IMR-90 (cell line): Measurements from ENCODE around the gene FNDC3B. TPM values are rescaled to one million over a fixed set of nuclear protein-coding genes. Genes with fewer than 3 reads are reported as not detected.

Source experiments
- ATAC-seq: fragments of 200-7000 bp; cut with Tn5 transposase; 2 replicates; pipeline ENCODE4 v1.9.1; 2020; ENCODE audit warnings: low read depth, mild to moderate bottlenecking, moderate library complexity
- BruUV-seq: library from RNA; stranded (reverse); fragments of 400-500 nt; replicated peaks from 2 replicates; lab custom pipeline; 2021; lab: Mats Ljungman, UMichigan
- CTCF ChIA-PET: fragments of 300-600 bp; formaldehyde crosslinking; extraction: SDS; loops from one replicate; lab custom pipeline; 2021; ENCODE audit warnings: antibody characterized with exemption; lab: Yijun Ruan, JAX
- POLR2A ChIA-PET: fragments of 300-600 bp; sonication (Branson Sonifier 250); formaldehyde crosslinking; loops from one replicate; lab custom pipeline; 2022; ENCODE audit warnings: antibody characterized with exemption; ENCODE audit not compliant: unreplicated experiment; lab: Charles Lee
- DNase-seq: peaks from one replicate; pipeline ENCODE4 v3.0.0; 2013
- H2AFZ ChIP-seq: replicated peaks from 2 replicates; pipeline ENCODE3; 2013; ENCODE audit warnings: low read length, mild to moderate bottlenecking; ENCODE audit not compliant: poor library complexity
- H2AK5ac ChIP-seq: 2 replicates; pipeline ENCODE4 v1.6.1; 2013; ENCODE audit warnings: low read depth, low read length, inconsistent platforms
- H2AK9ac ChIP-seq: replicated peaks from 2 replicates; pipeline ENCODE3; 2013; ENCODE audit warnings: mild to moderate bottlenecking, low read depth, low read length, moderate library complexity; ENCODE audit not compliant: poor library complexity
- H2BK120ac ChIP-seq: 2 replicates; pipeline ENCODE4 v1.6.1; 2013; ENCODE audit warnings: low read depth, low read length, inconsistent platforms
- H2BK15ac ChIP-seq: 3 replicates; pipeline ENCODE4 v1.6.1; 2013; ENCODE audit warnings: low read depth, low read length, inconsistent platforms
- H2BK20ac ChIP-seq: 2 replicates; pipeline ENCODE4 v1.6.1; 2013; ENCODE audit warnings: low read depth, mild to moderate bottlenecking, inconsistent platforms, low read length, moderate library complexity
- H2BK5ac ChIP-seq: 2 replicates; pipeline ENCODE4 v1.6.1; 2013; ENCODE audit warnings: mild to moderate bottlenecking, low read depth, low read length, inconsistent platforms; ENCODE audit not compliant: poor library complexity, severe bottlenecking
- H3K14ac ChIP-seq: replicated peaks from 2 replicates; pipeline ENCODE4 v1.6.1; 2013; ENCODE audit warnings: low read depth, low read length, inconsistent platforms
- H3K18ac ChIP-seq: 2 replicates; pipeline ENCODE4 v1.6.1; 2013; ENCODE audit warnings: low read depth, low read length, control low read depth
- H3K23ac ChIP-seq: 2 replicates; pipeline ENCODE4 v1.6.1; 2013; ENCODE audit warnings: low read depth, low read length, inconsistent platforms
- H3K27ac ChIP-seq: 2 replicates; pipeline ENCODE4 v1.5.1; 2013; ENCODE audit warnings: mild to moderate bottlenecking, control low read depth, low read length; ENCODE audit not compliant: insufficient read depth
- H3K27me3 ChIP-seq: 2 replicates; pipeline ENCODE4 v1.6.1; 2013; ENCODE audit warnings: low read length; ENCODE audit not compliant: control insufficient read depth, insufficient read depth
- H3K36me3 ChIP-seq: 2 replicates; pipeline ENCODE4 v1.6.1; 2013; ENCODE audit warnings: low read length, mixed read lengths; ENCODE audit not compliant: control insufficient read depth, insufficient read depth
- H3K4ac ChIP-seq: 2 replicates; pipeline ENCODE4 v1.6.1; 2013; ENCODE audit warnings: low read depth, low read length, inconsistent platforms
- H3K4me1 ChIP-seq: 2 replicates; pipeline ENCODE4 v1.6.1; 2013; ENCODE audit warnings: low read length, mixed read lengths; ENCODE audit not compliant: control insufficient read depth, insufficient read depth
- H3K4me2 ChIP-seq: 2 replicates; pipeline ENCODE4 v1.6.1; 2013; ENCODE audit warnings: low read depth, mild to moderate bottlenecking, control low read depth, low read length, moderate library complexity
- H3K4me3 ChIP-seq: 2 replicates; pipeline ENCODE4 v1.5.1; 2013; ENCODE audit warnings: low read depth, mild to moderate bottlenecking, control low read depth, low read length, moderate library complexity; ENCODE audit not compliant: insufficient read depth
- H3K56ac ChIP-seq: 2 replicates; pipeline ENCODE4 v1.6.1; 2013; ENCODE audit warnings: low read length, inconsistent platforms; ENCODE audit not compliant: insufficient read depth; ENCODE audit errors: extremely low read depth
- H3K79me1 ChIP-seq, 2 experiments: 2 replicates each; pipeline ENCODE4 v1.6.1; 2013; ENCODE audit warnings: low read length in 2 of 2, inconsistent platforms in 1 of 2, low read depth in 1 of 2
- H3K9ac ChIP-seq: 2 replicates; pipeline ENCODE4 v1.6.1; 2013; ENCODE audit warnings: low read depth, low read length, control low read depth
- H3K9me1 ChIP-seq: 2 replicates; pipeline ENCODE4 v1.6.1; 2013; ENCODE audit warnings: low read length, inconsistent platforms; ENCODE audit not compliant: insufficient read depth
- H3K9me3 ChIP-seq: 2 replicates; pipeline ENCODE4 v1.6.1; 2013; ENCODE audit warnings: low read length; ENCODE audit not compliant: control insufficient read depth, insufficient read depth
- H4K20me1 ChIP-seq: 2 replicates; pipeline ENCODE4 v1.6.1; 2013; ENCODE audit warnings: low read length, inconsistent platforms; ENCODE audit not compliant: insufficient read depth
- H4K5ac ChIP-seq: 2 replicates; pipeline ENCODE4 v1.6.1; 2013; ENCODE audit warnings: mild to moderate bottlenecking, low read depth, low read length, control low read depth
- H4K8ac ChIP-seq, 2 experiments: 2 replicates each; pipeline ENCODE4 v1.6.1; 2013; ENCODE audit warnings: low read depth in 2 of 2, low read length in 2 of 2, control low read depth in 1 of 2, inconsistent platforms in 1 of 2
- H4K91ac ChIP-seq: 2 replicates; pipeline ENCODE4 v1.6.1; 2013; ENCODE audit warnings: low read depth, low read length, inconsistent platforms; ENCODE audit not compliant: insufficient read depth
- BHLHE40 ChIP-seq: fragments of 150-350 bp; IDR thresholded peaks from 2 replicates; pipeline ENCODE4 v1.6.1; 2016; ENCODE audit warnings: mild to moderate bottlenecking, low read depth, low read length
- CHD1 ChIP-seq: IDR thresholded peaks from 2 replicates; pipeline ENCODE4 v1.6.1; 2012; ENCODE audit warnings: low read depth, low read length, improper control_type of control experiment
- RAD21 ChIP-seq: IDR thresholded peaks from 2 replicates; pipeline ENCODE4 v1.6.1; 2012; ENCODE audit warnings: low read length, improper control_type of control experiment
- RCOR1 ChIP-seq: IDR thresholded peaks from 2 replicates; pipeline ENCODE4 v1.6.1; 2012; ENCODE audit warnings: mild to moderate bottlenecking, low read length, improper control_type of control experiment; ENCODE audit not compliant: insufficient replicate concordance
- RFX5 ChIP-seq: IDR thresholded peaks from 2 replicates; pipeline ENCODE4 v1.8.0; 2012; ENCODE audit warnings: low read depth, mild to moderate bottlenecking, low read length, moderate library complexity
- SMC3 ChIP-seq: fragments of 150-350 bp; IDR thresholded peaks from 2 replicates; pipeline ENCODE4 v1.6.1; 2016; ENCODE audit warnings: low read depth, mild to moderate bottlenecking, antibody characterized with exemption, low read length, moderate library complexity
- WGBS, 2 experiments: methylation state at CpG; one replicate each; pipeline versions ENCODE4 v1.1.5 to v1.1.7; 2013; ENCODE audit warnings: missing lambda C conversion rate in 2 of 2; ENCODE audit not compliant: insufficient read length in 1 of 2; ENCODE audit errors: extremely low coverage in 2 of 2; 5-methylcytosine and 5-hydroxymethylcytosine counted together
- dilution Hi-C: fragments of 300-500 bp; cut with HindIII; formaldehyde crosslinking; loops from one replicate; pipeline ENCODE4 v1.14.3; 2018; ENCODE audit warnings: low sequenced_read_pairs; ENCODE audit not compliant: unreplicated experiment
- in situ Hi-C: fragments of 300-500 bp; cut with MboI; formaldehyde crosslinking; loops from 3 replicates; pipeline ENCODE4 v1.14.3; 2019; ENCODE audit warnings: low sequenced_read_pairs, inconsistent platforms, mixed read lengths
- intact Hi-C: fragments of 100-400 bp; cut with micrococcal nuclease; formaldehyde crosslinking; loops from 2 replicates; pipeline ENCODE4 v1.10.0; 2022
- polyA plus RNA-seq, 3 experiments: library from polyadenylated mRNA; depleted of rRNA; stranded (reverse); fragments of >200 nt; gene quantifications; 2 replicates each; pipeline ENCODE4 v1.2.3, GENCODE V29; 2012; ENCODE audit warnings: low replicate concordance in 1 of 3
- total RNA-seq: library from RNA; depleted of rRNA; stranded (reverse); fragments of >200 nt; gene quantifications from 2 replicates; pipeline ENCODE4 v1.2.3, GENCODE V29; 2012

FNDC3B gene
- total and polyA plus RNA-seq, 2 of the 4 experiments (the other 2 are of a cell fraction): 23.9 to 150 TPM

DNA sequence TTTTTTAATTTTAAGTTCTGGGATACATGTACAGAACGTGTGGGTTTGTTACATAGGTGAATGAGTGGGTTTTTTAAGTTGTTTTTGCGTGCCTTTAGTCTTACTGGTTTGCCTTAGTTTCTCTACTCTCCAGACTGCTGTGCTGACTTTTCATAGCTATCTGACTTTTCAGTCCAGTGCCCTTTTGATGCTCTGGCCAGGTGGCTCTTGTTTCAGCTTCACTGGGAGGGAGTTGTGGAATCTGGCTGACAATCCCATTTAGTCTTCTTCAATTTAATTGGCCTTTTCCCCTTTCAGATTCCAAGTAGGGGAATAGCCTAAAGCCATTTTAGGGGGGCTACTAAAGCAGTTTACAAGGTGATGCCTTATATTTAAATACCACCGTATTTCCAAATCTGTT lies 30.1 kb downstream of the FNDC3B start (continued):
- TF ChIP-seq RAD21 (no peak), RFX5 (no peak), SMC3 (no peak), RCOR1 (no peak)

DNA sequence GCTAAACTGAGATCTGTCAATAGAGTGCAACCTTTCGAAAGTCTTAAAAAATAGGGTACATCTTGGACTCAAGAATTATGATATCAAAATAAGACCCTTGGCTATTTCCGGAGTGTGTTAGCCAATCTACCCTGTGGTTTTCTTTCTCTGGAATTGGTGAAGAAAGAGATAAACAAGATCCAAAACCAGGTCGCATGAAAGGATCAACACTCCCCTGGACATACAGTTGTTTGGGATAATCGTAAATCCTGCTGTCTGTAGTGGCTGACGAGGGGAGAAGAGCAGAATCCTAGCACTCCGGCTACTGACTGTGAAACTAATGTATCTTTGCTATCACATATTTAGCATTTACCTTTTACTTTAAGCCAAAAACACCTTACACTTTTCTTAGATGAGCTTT lies 30.9 kb downstream of the FNDC3B start:
- Histone ChIP-seq H4K91ac (no peak overlapping the region), H3K79me1 (peaks cover 34 to 87% of the 10 kb centered on the region in 2 experiments), H2BK120ac (no peak overlapping the region), H3K9me3 (no peaks in the 10 kb centered on the region), H4K5ac (no peak overlapping the region), H2AK9ac (no peak overlapping the region), H2AFZ (no peak overlapping the region), H3K18ac (no peak overlapping the region), H3K4me2 (no peak overlapping the region), H4K20me1 (peaks cover 94% of the 10 kb centered on the region), H2BK15ac (no peak overlapping the region), H3K4ac (no peak overlapping the region), H3K4me1 (peaks cover 23% of the 10 kb centered on the region), H3K9ac (no peak overlapping the region), H3K14ac (no peak overlapping the region), H3K27me3 (no peaks in the 10 kb centered on the region), H3K56ac (no peak overlapping the region), H2AK5ac (no peak overlapping the region), H3K4me3 (no peak overlapping the region), H3K9me1 (peaks cover 35% of the 10 kb centered on the region), H3K23ac (no peak overlapping the region), H2BK5ac (no peak overlapping the region), H4K8ac (no peak overlapping the region), H2BK20ac (no peak overlapping the region), H3K36me3 (peaks cover 13% of the 10 kb centered on the region), H3K27ac (no peak overlapping the region)
- dilution Hi-C loops: no loop called here
- WGBS, 2 experiments: no CpG with 5 or more reads among the region's 6 CpGs
- DNase-seq (no peak), ATAC-seq (no peak)
- ChIA-PET CTCF (no interaction called here), POLR2A (no interaction called here)
- in situ Hi-C loops: no loop called here
- no TSS peak for BruUV-seq
- intact Hi-C loops: no loop called here
- TF ChIP-seq BHLHE40 (no peak), CHD1 (no peak)
